Measurements from ENCODE around the gene FBXL20.

DNA sequence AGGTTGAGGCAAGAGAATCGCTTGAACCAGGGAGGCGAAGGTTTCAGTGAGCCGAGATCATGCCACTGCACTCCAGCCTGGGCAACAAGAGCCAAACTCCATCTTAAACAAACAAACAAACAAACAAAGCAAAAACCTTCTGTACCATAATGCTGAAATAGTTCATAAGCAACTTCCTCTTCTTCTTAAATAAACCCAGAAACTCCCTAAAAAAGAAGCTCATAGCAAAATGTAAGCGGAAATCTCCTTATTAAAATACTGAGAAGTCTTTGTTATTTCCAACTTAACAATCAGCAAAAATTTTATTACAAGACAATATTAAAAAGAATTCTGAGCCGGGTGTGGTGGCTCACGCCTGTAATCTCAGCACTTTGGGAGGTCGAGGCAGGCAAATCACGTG lies 82.8 kb downstream of the FBXL20 start:
- no peak for TF ChIP-seq EZH2 (IDR thresholded peaks at IDR 0.05; ENCODE audit: low read length)
- TF ChIP-seq, protein P1, sequence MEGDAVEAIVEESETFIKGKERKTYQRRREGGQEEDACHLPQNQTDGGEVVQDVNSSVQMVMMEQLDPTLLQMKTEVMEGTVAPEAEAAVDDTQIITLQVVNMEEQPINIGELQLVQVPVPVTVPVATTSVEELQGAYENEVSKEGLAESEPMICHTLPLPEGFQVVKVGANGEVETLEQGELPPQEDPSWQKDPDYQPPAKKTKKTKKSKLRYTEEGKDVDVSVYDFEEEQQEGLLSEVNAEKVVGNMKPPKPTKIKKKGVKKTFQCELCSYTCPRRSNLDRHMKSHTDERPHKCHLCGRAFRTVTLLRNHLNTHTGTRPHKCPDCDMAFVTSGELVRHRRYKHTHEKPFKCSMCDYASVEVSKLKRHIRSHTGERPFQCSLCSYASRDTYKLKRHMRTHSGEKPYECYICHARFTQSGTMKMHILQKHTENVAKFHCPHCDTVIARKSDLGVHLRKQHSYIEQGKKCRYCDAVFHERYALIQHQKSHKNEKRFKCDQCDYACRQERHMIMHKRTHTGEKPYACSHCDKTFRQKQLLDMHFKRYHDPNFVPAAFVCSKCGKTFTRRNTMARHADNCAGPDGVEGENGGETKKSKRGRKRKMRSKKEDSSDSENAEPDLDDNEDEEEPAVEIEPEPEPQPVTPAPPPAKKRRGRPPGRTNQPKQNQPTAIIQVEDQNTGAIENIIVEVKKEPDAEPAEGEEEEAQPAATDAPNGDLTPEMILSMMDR (optimal IDR thresholded peaks at IDR 0.05 in 1 of 3, IDR thresholded peaks at IDR 0.05 in 1 of 3, conservative IDR thresholded peaks at IDR 0.05 in 1 of 3; ENCODE audit: extremely low read depth in 1 of 3, insufficient read depth in 2 of 3, low read length in 3 of 3): no peak
